ENCODE data around the gene MAPT. TPM values are rescaled to one million over a fixed set of nuclear protein-coding genes. Genes with fewer than 3 reads are reported as not detected.
A peak's percentile ranks its signal among the peaks of the same experiment; 100 is the strongest.

The MAPT gene
- total and polyA plus RNA-seq, 2 of the 13 experiments (the other 11 are each of a cell fraction or from before 2014, with no cell fraction given), result 2.1 to 2.8 TPM

DNA sequence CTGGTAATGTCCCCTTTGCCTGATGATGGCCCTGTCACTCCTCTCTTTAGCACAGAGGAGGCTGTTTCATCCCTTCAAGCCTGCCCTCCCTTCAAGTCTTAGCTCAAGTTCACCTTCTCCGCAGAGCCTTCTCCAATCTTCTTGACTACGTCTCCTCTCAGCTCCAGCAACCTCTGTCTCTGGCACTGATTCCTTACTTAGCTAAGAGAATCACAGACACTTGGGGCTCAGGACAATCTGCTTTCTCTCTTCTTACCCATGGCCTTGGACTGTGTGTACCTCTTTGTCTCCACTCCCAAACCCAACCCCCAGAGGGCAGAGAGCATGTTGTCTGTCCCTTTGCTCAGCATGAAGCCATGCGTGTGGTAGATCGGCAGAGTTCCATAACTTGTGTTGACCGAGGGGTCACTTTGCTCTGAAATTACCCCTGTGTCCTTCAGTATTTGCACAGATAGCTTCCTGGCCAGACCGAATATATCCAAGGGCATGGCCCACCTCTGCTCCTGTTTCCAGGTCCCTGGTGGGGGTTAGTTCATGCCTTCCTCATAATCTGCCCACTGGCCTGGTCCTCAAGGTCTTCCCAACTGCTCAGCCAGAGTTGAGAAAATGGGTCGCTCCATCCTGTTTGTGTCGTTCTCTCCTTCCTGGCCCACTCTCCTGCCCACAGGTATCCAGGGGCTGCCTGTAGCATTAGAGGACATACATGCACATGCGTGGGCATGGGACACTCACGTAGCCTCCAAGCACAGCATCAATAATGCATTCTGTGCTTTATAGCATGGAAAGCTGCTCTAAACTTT is 41.6 kb downstream of the MAPT start (continued):
- TF ChIP-seq REPIN1 (CRISPR knock-in tag; IDR thresholded peaks at IDR 0.05; ENCODE audit: borderline replicate concordance, low read depth), result no peak
- no peak for TF ChIP-seq PBX2 (CRISPR knock-in tag; IDR thresholded peaks at IDR 0.05)
- no peak; the same call in 1 of the 2 replicates for TF ChIP-seq ZC3H13 (CRISPR knock-in tag; IDR thresholded peaks at IDR 0.05)
- TF ChIP-seq ZNF678 (CRISPR knock-in tag; IDR thresholded peaks at IDR 0.05), result no peak
- TF ChIP-seq JDP2 (CRISPR knock-in tag; IDR thresholded peaks at IDR 0.05; ENCODE audit: borderline replicate concordance), result no peak; the same call in 1 of the 2 replicates
- no peak for TF ChIP-seq NFATC3 (CRISPR knock-in tag; IDR thresholded peaks at IDR 0.05)
- TF ChIP-seq IKZF1 (IDR thresholded peaks at IDR 0.05), result no peak
- TF ChIP-seq HNRNPLL (IDR thresholded peaks at IDR 0.05; ENCODE audit: low read depth, low read length, poor library complexity, severe bottlenecking), result no peak
- TF ChIP-seq MXD1 (CRISPR knock-in tag; IDR thresholded peaks at IDR 0.05), result peak; percentile 64; the same call in 1 of the 2 replicates
- no peak for TF ChIP-seq PRMT3 (CRISPR knock-in tag; IDR thresholded peaks at IDR 0.05; ENCODE audit: borderline replicate concordance, low read depth)
- TF ChIP-seq ZSCAN12 (CRISPR knock-in tag; IDR thresholded peaks at IDR 0.05), result no peak
- TF ChIP-seq HMG20B (CRISPR knock-in tag; conservative IDR thresholded peaks at IDR 0.05), result peak; percentile 92
- TF ChIP-seq TRIM22 (IDR thresholded peaks at IDR 0.05), result no peak
- TF ChIP-seq ZKSCAN1 (IDR thresholded peaks at IDR 0.05; ENCODE audit: low read length), result no peak; the same call in 1 of the 2 replicates
- TF ChIP-seq TOPORS (CRISPR knock-in tag; IDR thresholded peaks at IDR 0.05), result peak; percentile 79; the same call in 1 of the 2 replicates
- TF ChIP-seq ZNF10 (CRISPR knock-in tag; IDR thresholded peaks at IDR 0.05; ENCODE audit: borderline replicate concordance, low read depth), result no peak
- TF ChIP-seq ZNF879 (CRISPR knock-in tag; IDR thresholded peaks at IDR 0.05), result no peak
- TF ChIP-seq SNAI1 (CRISPR knock-in tag; IDR thresholded peaks at IDR 0.05; ENCODE audit: borderline replicate concordance), result no peak
- no peak for TF ChIP-seq ZNF558 (CRISPR knock-in tag; IDR thresholded peaks at IDR 0.05; ENCODE audit: borderline replicate concordance)
- no peak for TF ChIP-seq DBP (CRISPR knock-in tag; IDR thresholded peaks at IDR 0.05; ENCODE audit: not compliant biosample characterization)
- TF ChIP-seq, protein P1, sequence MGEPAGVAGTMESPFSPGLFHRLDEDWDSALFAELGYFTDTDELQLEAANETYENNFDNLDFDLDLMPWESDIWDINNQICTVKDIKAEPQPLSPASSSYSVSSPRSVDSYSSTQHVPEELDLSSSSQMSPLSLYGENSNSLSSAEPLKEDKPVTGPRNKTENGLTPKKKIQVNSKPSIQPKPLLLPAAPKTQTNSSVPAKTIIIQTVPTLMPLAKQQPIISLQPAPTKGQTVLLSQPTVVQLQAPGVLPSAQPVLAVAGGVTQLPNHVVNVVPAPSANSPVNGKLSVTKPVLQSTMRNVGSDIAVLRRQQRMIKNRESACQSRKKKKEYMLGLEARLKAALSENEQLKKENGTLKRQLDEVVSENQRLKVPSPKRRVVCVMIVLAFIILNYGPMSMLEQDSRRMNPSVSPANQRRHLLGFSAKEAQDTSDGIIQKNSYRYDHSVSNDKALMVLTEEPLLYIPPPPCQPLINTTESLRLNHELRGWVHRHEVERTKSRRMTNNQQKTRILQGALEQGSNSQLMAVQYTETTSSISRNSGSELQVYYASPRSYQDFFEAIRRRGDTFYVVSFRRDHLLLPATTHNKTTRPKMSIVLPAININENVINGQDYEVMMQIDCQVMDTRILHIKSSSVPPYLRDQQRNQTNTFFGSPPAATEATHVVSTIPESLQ (CRISPR knock-in tag; conservative IDR thresholded peaks at IDR 0.05), result no peak
- no peak for TF ChIP-seq ZNF770 (CRISPR knock-in tag; IDR thresholded peaks at IDR 0.05)

All from HepG2 (cell line).